B cell (primary cell): ENCODE results near the gene KRI1. TPM values are rescaled to one million over a fixed set of nuclear protein-coding genes. Genes with fewer than 3 reads are reported as not detected.

Experiments used
- ATAC-seq: fragments of 200-7000 bp; cut with Tn5 transposase; one replicate; pipeline ENCODE4 v1.10.0; 2021; ENCODE audit warnings: low read depth, mild to moderate bottlenecking, moderate number of reproducible peaks, moderate library complexity
- CTCF ChIA-PET: fragments of 350-600 bp; sonication (Branson Sonifier 250); formaldehyde crosslinking; loops from one replicate; lab custom pipeline; 2021; ENCODE audit warnings: antibody characterized with exemption, inconsistent platforms; lab: Charles Lee
- POLR2A ChIA-PET: fragments of 350-600 bp; sonication (Branson Sonifier 250); formaldehyde crosslinking; loops from one replicate; lab custom pipeline; 2021; ENCODE audit warnings: antibody characterized with exemption; lab: Charles Lee
- DNase-seq: peaks from one replicate; pipeline ENCODE4 v3.0.0; 2013
- H2AFZ ChIP-seq: 2 replicates; pipeline ENCODE4 v1.6.1; 2012; ENCODE audit warnings: mild to moderate bottlenecking, low read depth, low read length; ENCODE audit not compliant: insufficient read depth, poor library complexity, severe bottlenecking
- H3K27ac ChIP-seq, 2 donors: 1 replicate in 1 of 2; 2 replicates in 1 of 2; pipeline ENCODE4 v1.5.1; 2012 to 2013; ENCODE audit warnings: low read length in 2 of 2, mild to moderate bottlenecking in 2 of 2, moderate library complexity in 1 of 2
- H3K27me3 ChIP-seq, 4 experiments: fragments of 200-600 bp in 1 of 4; sonication (generic) in 1 of 4; replicated peaks in 1 of 4; 1 replicate in 2 of 4; 2 replicates in 2 of 4; pipeline versions ENCODE4 v1.6.1 to v1.7.0; 2013 to 2016; ENCODE audit warnings: low read length in 3 of 4, mild to moderate bottlenecking in 2 of 4, mixed read lengths in 1 of 4, moderate library complexity in 1 of 4; ENCODE audit not compliant: insufficient read depth in 4 of 4, control insufficient read depth in 3 of 4; ENCODE audit errors: control extremely low read depth in 1 of 4
- H3K36me3 ChIP-seq, 2 experiments: replicated peaks in 1 of 2; 1 replicate in 1 of 2; 2 replicates in 1 of 2; pipeline versions ENCODE4 v1.6.1 to v1.7.1; 2013; ENCODE audit warnings: low read length in 1 of 2; ENCODE audit not compliant: insufficient read depth in 2 of 2, control insufficient read depth in 1 of 2; ENCODE audit errors: control extremely low read depth in 1 of 2, extremely low read depth in 1 of 2
- H3K4me1 ChIP-seq, 2 donors: fragments of 200-600 bp in 1 of 2; sonication (generic) in 1 of 2; 1 replicate in 1 of 2; 2 replicates in 1 of 2; pipeline versions ENCODE4 v1.5.1 to v1.6.1; 2013 to 2017; ENCODE audit warnings: low read length in 2 of 2; ENCODE audit not compliant: control insufficient read depth in 2 of 2, insufficient read depth in 2 of 2
- H3K4me2 ChIP-seq: replicated peaks from 2 replicates; pipeline ENCODE3; 2012; ENCODE audit warnings: mild to moderate bottlenecking, low read depth, low read length; ENCODE audit not compliant: poor library complexity, severe bottlenecking
- H3K4me3 ChIP-seq, 5 experiments: fragments of 200-600 bp in 1 of 5; sonication (generic) in 1 of 5; 1 replicate in 3 of 5; 2 replicates in 2 of 5; pipeline versions ENCODE4 v1.5.1 to v1.7.0; 2011 to 2016; ENCODE audit warnings: low read length in 4 of 5, mild to moderate bottlenecking in 4 of 5, low read depth in 2 of 5, control low read depth in 1 of 5, moderate library complexity in 1 of 5; ENCODE audit not compliant: insufficient read depth in 1 of 5; ENCODE audit errors: control extremely low read depth in 1 of 5, extremely low read depth in 1 of 5
- H3K79me2 ChIP-seq: fragments of 200-600 bp; sonication (generic); one replicate; pipeline ENCODE4 v1.6.0; 2016; ENCODE audit warnings: low read length; ENCODE audit not compliant: control insufficient read depth, insufficient read depth
- H3K9ac ChIP-seq: fragments of 200-600 bp; sonication (generic); 2 replicates; pipeline ENCODE4 v1.6.1; 2017; ENCODE audit warnings: mild to moderate bottlenecking, low read length, moderate library complexity
- H3K9me3 ChIP-seq, 3 donors: one replicate each; pipeline versions ENCODE4 v1.6.1 to v1.7.1; 2013; ENCODE audit warnings: low read length in 2 of 3; ENCODE audit not compliant: control insufficient read depth in 2 of 3, insufficient read depth in 1 of 3; ENCODE audit errors: control extremely low read depth in 1 of 3
- H4K20me1 ChIP-seq: 2 replicates; pipeline ENCODE4 v1.6.0; 2012; ENCODE audit warnings: mild to moderate bottlenecking, low read length; ENCODE audit not compliant: insufficient read depth, control insufficient read depth, poor library complexity, severe bottlenecking
- H3K27ac Mint-ChIP-seq: one replicate; pipeline ENCODE4 v1.8.0; 2021; ENCODE audit warnings: mixed read lengths
- H3K27me3 Mint-ChIP-seq: one replicate; pipeline ENCODE4 v1.8.0; 2021; ENCODE audit warnings: mixed read lengths
- H3K4me1 Mint-ChIP-seq: one replicate; pipeline ENCODE4 v1.8.0; 2021; ENCODE audit warnings: mixed read lengths
- H3K4me3 Mint-ChIP-seq: one replicate; pipeline ENCODE4 v1.8.0; 2021; ENCODE audit warnings: mixed read lengths
- H3K9me3 Mint-ChIP-seq: one replicate; pipeline ENCODE4 v1.8.0; 2022; ENCODE audit warnings: mixed read lengths; ENCODE audit not compliant: insufficient read depth
- EZH2 ChIP-seq: IDR thresholded peaks from 2 replicates; pipeline ENCODE4 v1.6.1; 2012; ENCODE audit warnings: borderline replicate concordance, low read depth, mild to moderate bottlenecking, moderate library complexity, low read length; ENCODE audit not compliant: insufficient read depth, poor library complexity, severe bottlenecking
- WGBS: methylation state at CpG from one replicate; pipeline ENCODE4 v1.1.5; 2013; ENCODE audit warnings: missing lambda C conversion rate; ENCODE audit not compliant: insufficient coverage; 5-methylcytosine and 5-hydroxymethylcytosine counted together
- intact Hi-C: fragments of 100-400 bp; cut with micrococcal nuclease; formaldehyde crosslinking; loops from one replicate; pipeline ENCODE4 v1.10.0; 2022
- polyA plus RNA-seq: library from polyadenylated mRNA; depleted of rRNA; stranded (reverse); fragments of >200 nt; gene quantifications from 2 replicates; pipeline ENCODE4 v1.2.3, GENCODE V29; 2012
- total RNA-seq, 2 donors: library from RNA; stranded (reverse); fragments of 120-200 nt in 1 of 2; gene quantifications; 1 replicate in 1 of 2; 2 replicates in 1 of 2; pipeline versions ENCODE4 v1.2.3 to v1.2.4, GENCODE V29; 2013 to 2022
- TF ChIP-seq, protein P1 (sequence below): fragments of 200-600 bp; IDR thresholded peaks from one replicate; pipeline ENCODE4 v1.8.0; 2022; ENCODE audit warnings: antibody characterized with exemption, mild to moderate bottlenecking

KRI1 gene
- total and polyA plus RNA-seq, 2 donors (not counting 1 experiment from before 2014, with no cell fraction given), result 46.7 to 62.8 TPM

DNA sequence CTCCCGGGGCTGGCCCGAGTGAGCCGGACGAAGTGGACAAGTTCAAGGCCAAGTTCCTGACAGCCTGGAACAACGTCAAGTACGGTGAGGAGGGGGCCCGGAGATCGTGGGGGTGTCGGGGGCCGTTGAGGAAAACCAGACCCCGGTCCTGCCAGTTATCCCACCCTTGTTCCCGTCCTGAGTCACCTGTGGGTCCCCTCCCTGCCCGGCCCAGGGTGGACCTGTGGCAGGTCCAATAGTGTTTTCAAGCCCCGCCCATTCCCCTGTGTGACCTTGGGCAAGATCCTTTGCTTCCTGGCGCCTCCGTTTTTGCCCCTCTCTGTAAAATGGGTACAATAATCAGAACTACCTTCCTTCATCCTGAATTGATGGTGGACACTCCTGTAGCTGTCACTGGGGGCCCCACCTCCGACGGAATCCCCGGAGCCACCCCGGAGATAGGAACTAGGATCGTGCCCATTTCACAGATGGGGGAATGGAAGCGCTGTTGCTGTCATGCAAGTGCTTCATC is 21.5 kb downstream of the KRI1 start:
- CTCF ChIA-PET, result no interaction called here

More for the DNA sequence above, 21.5 kb downstream of the KRI1 start:
- Histone ChIP-seq H3K36me3 (peaks cover 0 to 15% of the 10 kb centered on the region in 2 experiments), H2AFZ (peak overlapping the region; percentile 98), H3K4me1 (peaks cover 12 to 19% of the 10 kb centered on the region in 2 donors), H3K27me3 (peaks cover 0 to under 1% (median 0%) of the 10 kb centered on the region in 4 experiments), H3K9me3 (no peaks in the 10 kb centered on the region), H3K4me2 (peak overlapping the region; percentile 91), H4K20me1 (peaks cover 12% of the 10 kb centered on the region), H3K9ac (peak overlapping the region; percentile 94), H3K79me2 (peaks cover 36% of the 10 kb centered on the region), H3K27ac (peak overlapping the region in 1 of 2 donors; percentile 85), H3K4me3 (peak overlapping the region; percentile 27 to 88 (median 75))
- Mint-ChIP-seq H3K27ac (peak overlapping the region; percentile 87), H3K4me1 (peaks cover 14% of the 10 kb centered on the region), H3K4me3 (peak overlapping the region; percentile 89), H3K27me3 (peaks cover 3% of the 10 kb centered on the region), H3K9me3 (no peaks in the 10 kb centered on the region)
- POLR2A ChIA-PET, result no interaction called here
- 24% methylated on average over 22 of the region's 22 CpGs for WGBS
- intact Hi-C loops, result loop anchor here (5.0 kb wide), 1 partner anchor 37 kb away; no protein-coding TSS in a partner anchor
- DNase-seq (peak; percentile 33), ATAC-seq (no peak)
- TF ChIP-seq, protein P1, sequence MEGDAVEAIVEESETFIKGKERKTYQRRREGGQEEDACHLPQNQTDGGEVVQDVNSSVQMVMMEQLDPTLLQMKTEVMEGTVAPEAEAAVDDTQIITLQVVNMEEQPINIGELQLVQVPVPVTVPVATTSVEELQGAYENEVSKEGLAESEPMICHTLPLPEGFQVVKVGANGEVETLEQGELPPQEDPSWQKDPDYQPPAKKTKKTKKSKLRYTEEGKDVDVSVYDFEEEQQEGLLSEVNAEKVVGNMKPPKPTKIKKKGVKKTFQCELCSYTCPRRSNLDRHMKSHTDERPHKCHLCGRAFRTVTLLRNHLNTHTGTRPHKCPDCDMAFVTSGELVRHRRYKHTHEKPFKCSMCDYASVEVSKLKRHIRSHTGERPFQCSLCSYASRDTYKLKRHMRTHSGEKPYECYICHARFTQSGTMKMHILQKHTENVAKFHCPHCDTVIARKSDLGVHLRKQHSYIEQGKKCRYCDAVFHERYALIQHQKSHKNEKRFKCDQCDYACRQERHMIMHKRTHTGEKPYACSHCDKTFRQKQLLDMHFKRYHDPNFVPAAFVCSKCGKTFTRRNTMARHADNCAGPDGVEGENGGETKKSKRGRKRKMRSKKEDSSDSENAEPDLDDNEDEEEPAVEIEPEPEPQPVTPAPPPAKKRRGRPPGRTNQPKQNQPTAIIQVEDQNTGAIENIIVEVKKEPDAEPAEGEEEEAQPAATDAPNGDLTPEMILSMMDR, result no peak
- TF ChIP-seq EZH2, result no peak
